Retinal pigment epithelial cell (primary cell): ENCODE measurements around the gene SRGAP1.

Experiments
- DNase-seq: peaks from one replicate; pipeline ENCODE4 v3.0.0-alpha.2; 2010; ENCODE audit warnings: low read depth
- H3K4me3 ChIP-seq: 2 replicates; pipeline ENCODE4 v1.5.1; 2011; ENCODE audit warnings: mild to moderate bottlenecking, low read length, control low read depth, moderate library complexity
- TF ChIP-seq, protein P1 (sequence below): conservative IDR thresholded peaks from 2 replicates; pipeline ENCODE4 v1.5.1; 2011; ENCODE audit warnings: low read depth, low read length, control low read depth, inconsistent platforms

SRGAP1 gene

GRCh38 chr12:64171715-64172114, 327.2 kb downstream of the SRGAP1 start:
- TF ChIP-seq, protein P1, sequence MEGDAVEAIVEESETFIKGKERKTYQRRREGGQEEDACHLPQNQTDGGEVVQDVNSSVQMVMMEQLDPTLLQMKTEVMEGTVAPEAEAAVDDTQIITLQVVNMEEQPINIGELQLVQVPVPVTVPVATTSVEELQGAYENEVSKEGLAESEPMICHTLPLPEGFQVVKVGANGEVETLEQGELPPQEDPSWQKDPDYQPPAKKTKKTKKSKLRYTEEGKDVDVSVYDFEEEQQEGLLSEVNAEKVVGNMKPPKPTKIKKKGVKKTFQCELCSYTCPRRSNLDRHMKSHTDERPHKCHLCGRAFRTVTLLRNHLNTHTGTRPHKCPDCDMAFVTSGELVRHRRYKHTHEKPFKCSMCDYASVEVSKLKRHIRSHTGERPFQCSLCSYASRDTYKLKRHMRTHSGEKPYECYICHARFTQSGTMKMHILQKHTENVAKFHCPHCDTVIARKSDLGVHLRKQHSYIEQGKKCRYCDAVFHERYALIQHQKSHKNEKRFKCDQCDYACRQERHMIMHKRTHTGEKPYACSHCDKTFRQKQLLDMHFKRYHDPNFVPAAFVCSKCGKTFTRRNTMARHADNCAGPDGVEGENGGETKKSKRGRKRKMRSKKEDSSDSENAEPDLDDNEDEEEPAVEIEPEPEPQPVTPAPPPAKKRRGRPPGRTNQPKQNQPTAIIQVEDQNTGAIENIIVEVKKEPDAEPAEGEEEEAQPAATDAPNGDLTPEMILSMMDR, result no peak
- no peak overlapping the region for H3K4me3 ChIP-seq
- DNase-seq, result no peak

- TF ChIP-seq, protein P1, result no peak
- H3K4me3 ChIP-seq, result no peak overlapping the region
- no peak for DNase-seq
Measured at GRCh38 chr12:64172143-64172970, 327.9 kb downstream of the SRGAP1 start.

- no peak overlapping the region for H3K4me3 ChIP-seq
- DNase-seq, result no peak
- TF ChIP-seq, protein P1, result no peak
Measured at GRCh38 chr12:64173456-64173855, 329.0 kb downstream of the SRGAP1 start.

GRCh38 chr12:64175254-64175945, 330.9 kb downstream of the SRGAP1 start:
- TF ChIP-seq, protein P1, result no peak
- no peak overlapping the region for H3K4me3 ChIP-seq
- no peak for DNase-seq

GRCh38 chr12:64177001-64177400, 332.5 kb downstream of the SRGAP1 start:
- TF ChIP-seq, protein P1, result no peak
- no peak for DNase-seq
- no peak overlapping the region for H3K4me3 ChIP-seq

- no peak for DNase-seq
- H3K4me3 ChIP-seq, result no peak overlapping the region
- TF ChIP-seq, protein P1, result no peak
Measured at GRCh38 chr12:64178122-64178521, 333.6 kb downstream of the SRGAP1 start.
